ELF-1 (cell line): ENCODE results near the gene TMEM59.

ENCODE experiments used
- DNase-seq: peaks from one replicate; pipeline ENCODE4 v3.0.0-alpha.2; 2016; ENCODE audit warnings: low read depth, low spot score

Gene TMEM59

DNA sequence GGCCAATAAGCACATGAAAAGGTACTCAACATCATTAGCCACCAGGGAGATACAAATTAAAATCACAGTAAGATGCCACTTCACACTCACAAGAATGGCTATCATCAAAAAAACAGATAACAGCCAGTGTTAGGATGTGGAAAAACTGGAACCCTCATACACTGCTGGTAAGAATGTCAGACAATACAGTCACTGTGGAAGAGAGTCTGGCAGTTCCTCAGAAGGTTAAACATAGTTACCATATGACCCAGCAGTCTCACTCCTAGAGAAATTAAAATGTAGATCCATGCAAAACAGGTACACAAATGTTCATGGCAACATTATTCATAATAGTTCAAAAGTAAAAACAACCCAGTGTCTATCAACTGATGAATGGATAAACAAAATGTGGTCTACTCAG, 68.3 kb downstream of the TMEM59 start:
- DNase-seq = no peak

DNA sequence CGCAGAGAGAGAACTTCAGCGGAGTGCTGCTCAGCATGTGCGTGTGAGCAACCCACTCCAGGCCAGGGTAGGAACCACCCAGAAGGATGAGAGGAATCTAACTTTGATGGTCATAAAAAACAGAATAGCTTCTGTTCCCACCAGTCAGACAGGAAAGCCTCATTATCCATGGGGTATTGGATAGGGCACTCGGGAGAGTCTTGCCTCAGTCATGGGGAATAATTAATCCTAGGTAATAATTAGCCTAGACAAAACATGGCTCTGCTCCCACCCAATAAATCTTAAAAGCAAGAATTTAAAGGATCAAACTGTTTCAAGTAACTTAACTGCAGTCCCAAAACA, 70.3 kb downstream of the TMEM59 start:
- no peak for DNase-seq

DNA sequence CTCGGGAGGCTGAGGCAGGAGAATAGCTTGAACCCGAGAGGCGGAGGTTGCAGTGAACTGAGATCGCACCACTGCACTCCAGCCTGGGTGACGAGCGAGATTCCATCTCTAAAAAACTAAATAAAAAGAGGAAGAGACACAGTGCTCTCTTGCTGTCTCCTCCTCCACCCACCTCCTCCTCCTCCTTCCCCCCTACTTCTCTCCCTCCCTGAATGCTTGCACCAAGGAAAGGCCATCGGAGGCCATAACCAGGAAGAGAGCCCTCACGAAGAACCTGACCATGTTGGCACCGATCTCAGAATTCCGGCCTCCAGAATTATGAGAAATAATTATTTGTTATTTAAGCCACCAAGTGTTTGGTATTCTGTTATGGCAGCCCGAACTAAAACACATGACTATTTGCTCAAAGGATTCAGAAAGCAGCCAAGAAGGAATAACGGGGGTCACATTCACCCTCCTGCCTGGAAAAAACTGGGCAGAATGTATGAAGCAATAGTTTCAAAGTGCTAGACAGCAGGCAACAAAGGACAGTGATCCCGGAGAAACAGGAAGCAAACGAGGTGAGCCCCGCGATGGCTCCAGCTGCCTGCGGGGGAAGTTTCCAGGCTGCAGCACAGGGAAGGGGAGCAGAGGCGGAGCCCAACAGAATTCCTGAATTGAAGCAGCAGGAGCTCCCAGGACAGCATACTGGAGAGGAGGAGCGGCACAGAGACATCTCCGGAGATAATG, 70.8 kb downstream of the TMEM59 start:
- peak; percentile 86 for DNase-seq

DNA sequence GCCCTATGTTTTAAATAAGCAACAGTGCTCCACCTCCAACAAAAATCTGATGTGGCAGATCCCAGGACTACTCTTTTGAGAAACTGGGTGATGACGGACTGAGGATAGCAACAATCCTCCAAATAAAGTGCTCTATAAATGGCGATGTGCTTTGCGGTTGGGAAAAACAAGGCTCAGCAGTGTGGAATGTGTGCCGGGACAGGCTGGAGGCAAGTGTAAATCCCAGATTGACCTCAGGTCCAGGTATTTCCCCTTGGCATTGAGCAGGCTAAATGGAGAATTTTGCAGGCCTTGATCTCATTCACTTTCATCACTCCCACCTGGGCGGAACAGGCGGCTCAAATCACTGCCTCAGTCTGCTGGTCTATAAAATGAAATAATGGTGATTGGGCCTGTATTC, 71.8 kb downstream of the TMEM59 start:
- DNase-seq = peak; percentile 35

DNA sequence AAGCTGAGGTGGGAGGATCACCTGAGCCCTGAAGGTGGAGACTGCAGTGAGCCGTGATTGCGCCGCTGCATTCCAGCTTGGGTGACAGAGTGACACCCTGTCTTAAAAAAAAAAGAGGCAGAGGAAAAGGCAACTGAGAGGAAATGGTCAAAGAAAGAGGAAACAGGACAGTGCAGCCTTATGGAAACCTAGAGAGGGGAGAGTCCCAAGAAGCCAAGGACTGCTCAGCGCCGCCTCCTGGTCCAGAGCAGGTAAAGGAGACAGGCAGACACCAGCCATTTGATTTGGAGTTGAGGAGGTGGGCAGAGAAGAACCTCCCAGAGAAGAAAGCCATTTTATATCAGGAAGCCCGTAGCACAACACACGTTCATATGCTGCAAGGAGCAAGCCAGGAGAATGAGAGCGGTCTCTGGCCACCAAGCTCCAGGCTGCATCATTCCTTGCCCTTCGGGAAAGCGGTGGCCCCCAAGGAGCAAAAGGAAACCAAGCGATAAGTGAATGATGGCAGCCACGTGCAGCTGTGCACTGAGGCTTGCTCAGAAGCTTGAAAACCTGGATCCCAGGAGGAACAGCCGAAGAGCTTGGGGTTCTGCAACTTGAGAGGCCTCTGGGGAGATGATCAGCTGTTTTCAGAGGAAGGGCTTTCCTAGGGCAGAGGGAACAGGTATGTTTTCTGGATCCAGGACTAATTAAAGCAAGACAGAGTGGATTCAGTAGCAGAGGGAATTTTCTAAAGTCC, 73.1 kb downstream of the TMEM59 start:
- DNase-seq = peak; percentile 27
